BLaER1 treated with 17β-estradiol and CSF1 and Interleukin-3, amounts not matched to agents 10 nM and 100 nM (cell line): ENCODE results near the gene MSMO1.
A peak's percentile ranks its signal among the peaks of the same experiment; 100 is the strongest.

Source experiments
- H3K27ac ChIP-seq, 11 experiments: shearing (Covaris generic); formaldehyde crosslinking; 2 replicates each; pipeline ENCODE4 v1.8.1; 2022
- H3K27me3 ChIP-seq, 11 experiments: shearing (Covaris generic); formaldehyde crosslinking; 2 replicates each; pipeline ENCODE4 v1.8.1; 2022
- H3K36me3 ChIP-seq, 11 experiments: shearing (Covaris generic); formaldehyde crosslinking; 2 replicates each; pipeline ENCODE4 v1.8.1; 2022
- H3K4me1 ChIP-seq, 10 experiments: shearing (Covaris generic); formaldehyde crosslinking; 2 replicates each; pipeline ENCODE4 v1.8.1; 2022
- H3K4me2 ChIP-seq, 11 experiments: shearing (Covaris generic); formaldehyde crosslinking; 2 replicates each; pipeline ENCODE4 v1.8.1; 2022
- H3K4me3 ChIP-seq, 10 experiments: shearing (Covaris generic); formaldehyde crosslinking; 2 replicates each; pipeline ENCODE4 v1.8.1; 2022
- H3K9ac ChIP-seq, 11 experiments: shearing (Covaris generic); formaldehyde crosslinking; 2 replicates each; pipeline ENCODE4 v1.8.1; 2022
- H3K9me3 ChIP-seq, 11 experiments: shearing (Covaris generic); formaldehyde crosslinking; replicated peaks in 1 of 11; 2 replicates each; pipeline ENCODE4 v1.8.1; 2022
- H4K20me1 ChIP-seq, 11 experiments: shearing (Covaris generic); formaldehyde crosslinking; 2 replicates each; pipeline ENCODE4 v1.8.1; 2022
- Cebpa-rat ChIP-seq, 11 experiments: shearing (Covaris generic); IDR thresholded peaks; 2 replicates each; pipeline ENCODE4 v1.8.1; 2022

Gene MSMO1

DNA sequence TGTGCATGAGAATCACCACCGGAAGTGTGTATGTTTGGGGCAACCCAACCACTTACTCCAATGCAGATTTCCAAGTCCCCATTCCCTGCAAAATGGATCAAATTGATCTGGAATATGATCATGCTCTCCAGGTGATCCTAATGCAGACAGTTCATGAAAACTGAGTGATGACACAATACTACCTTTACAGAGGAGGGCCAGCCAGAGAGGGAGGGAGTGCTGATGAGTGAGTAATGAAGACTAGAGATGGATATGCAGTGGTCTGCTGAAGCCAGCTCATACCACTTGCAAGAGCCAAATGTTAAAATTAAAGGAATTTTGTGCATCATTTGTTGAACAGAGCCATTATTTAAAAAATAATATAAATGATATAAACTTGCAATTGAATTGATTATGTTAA, 41.1 kb downstream of the MSMO1 start:
- no peaks in the 10 kb centered on the region for H3K9me3 ChIP-seq
- H4K20me1 ChIP-seq = no peaks in the 10 kb centered on the region
- no peak overlapping the region for H3K4me2 ChIP-seq
- TF ChIP-seq Cebpa-rat (IDR thresholded peaks at IDR 0.05) = no peak
- no peak overlapping the region for H3K27ac ChIP-seq
- H3K4me1 ChIP-seq = peaks cover 0 to 26% (median 0%) of the 10 kb centered on the region in 10 experiments; a peak in 6 of 20 replicates
- no peak overlapping the region for H3K9ac ChIP-seq
- no peaks in the 10 kb centered on the region for H3K27me3 ChIP-seq
- H3K36me3 ChIP-seq = no peaks in the 10 kb centered on the region
- no peak overlapping the region for H3K4me3 ChIP-seq

DNA sequence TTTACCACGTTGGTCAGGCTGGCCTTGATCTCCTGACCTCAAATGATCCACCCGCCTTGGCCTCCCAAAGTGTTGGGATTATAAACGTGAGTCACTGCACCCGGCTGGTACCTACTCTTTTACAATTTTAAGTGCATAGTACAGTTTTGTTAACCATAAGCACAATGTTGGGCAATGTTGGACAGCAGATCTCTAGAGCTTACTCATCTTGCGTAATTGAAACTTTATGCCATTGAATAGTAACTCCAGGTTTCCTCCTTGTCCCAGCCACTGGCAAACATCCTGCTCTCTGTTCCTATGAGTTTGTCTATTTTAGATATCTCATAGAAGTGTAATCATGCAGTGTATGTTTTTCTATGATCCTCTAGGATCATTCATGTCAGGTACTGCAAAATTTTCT, 42.1 kb downstream of the MSMO1 start:
- no peaks in the 10 kb centered on the region for H3K27me3 ChIP-seq
- H3K36me3 ChIP-seq = no peaks in the 10 kb centered on the region
- no peak overlapping the region for H3K27ac ChIP-seq
- TF ChIP-seq Cebpa-rat (IDR thresholded peaks at IDR 0.05) = no peak
- no peak overlapping the region for H3K4me3 ChIP-seq
- no peak overlapping the region for H3K9ac ChIP-seq
- peaks cover 0 to 17% (median 0%) of the 10 kb centered on the region in 10 experiments; a peak in 6 of 20 replicates for H3K4me1 ChIP-seq
- no peaks in the 10 kb centered on the region for H4K20me1 ChIP-seq
- H3K9me3 ChIP-seq = peaks cover 0 to 8% (median 0%) of the 10 kb centered on the region in 11 experiments; a peak in 2 of 22 replicates
- no peak overlapping the region for H3K4me2 ChIP-seq

DNA sequence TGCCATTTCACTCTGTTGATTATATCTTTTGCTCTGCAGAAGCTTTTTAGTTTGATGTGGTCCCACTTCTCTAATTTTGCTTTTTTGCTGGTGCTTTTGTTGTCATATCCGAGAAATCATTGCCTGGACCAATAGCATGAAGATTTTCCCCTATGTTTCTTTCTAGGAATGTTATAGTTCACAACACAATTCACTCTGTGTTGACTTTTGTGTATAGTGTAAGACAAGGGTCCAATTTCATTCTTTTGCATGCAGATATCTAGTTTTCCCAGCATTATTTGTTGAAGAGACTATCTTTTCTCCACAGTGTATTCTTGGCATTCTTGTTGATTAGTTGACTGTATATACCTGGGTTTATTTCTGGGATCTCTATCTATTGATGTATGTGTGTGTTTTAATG, 43.1 kb downstream of the MSMO1 start:
- H3K27ac ChIP-seq = no peak overlapping the region
- H3K27me3 ChIP-seq = no peaks in the 10 kb centered on the region
- H4K20me1 ChIP-seq = no peaks in the 10 kb centered on the region
- H3K4me3 ChIP-seq = no peak overlapping the region
- no peak for TF ChIP-seq Cebpa-rat (IDR thresholded peaks at IDR 0.05)
- no peak overlapping the region for H3K9ac ChIP-seq
- H3K36me3 ChIP-seq = no peaks in the 10 kb centered on the region
- peaks cover 0 to 11% (median 0%) of the 10 kb centered on the region in 11 experiments; a peak in 4 of 22 replicates for H3K9me3 ChIP-seq
- H3K4me1 ChIP-seq = peaks cover 0 to 7% (median 3%) of the 10 kb centered on the region in 10 experiments; a peak in 9 of 20 replicates
- H3K4me2 ChIP-seq = no peak overlapping the region

DNA sequence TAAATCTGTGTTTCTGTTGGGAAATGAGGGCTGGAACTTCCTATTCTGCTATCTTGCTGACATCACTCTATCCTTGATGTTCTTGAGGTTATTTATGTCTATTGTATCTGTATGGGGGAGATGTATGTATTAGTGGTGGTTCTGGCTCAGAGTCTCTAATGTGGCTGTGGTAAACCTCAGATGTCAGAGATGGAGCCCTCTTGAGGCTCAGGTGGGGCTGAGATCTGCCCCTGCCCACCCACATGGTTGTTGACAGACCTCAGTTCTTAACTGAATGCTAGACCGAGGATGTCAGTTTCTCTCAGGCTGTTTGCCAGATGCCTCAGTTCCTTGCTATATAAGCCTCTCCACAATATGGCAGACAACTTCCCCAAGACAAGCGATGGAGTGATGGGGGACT, 48.0 kb downstream of the MSMO1 start:
- Histone ChIP-seq H4K20me1 (no peaks in the 10 kb centered on the region), H3K36me3 (no peaks in the 10 kb centered on the region), H3K27ac (no peak overlapping the region), H3K27me3 (no peaks in the 10 kb centered on the region), H3K9me3 (peaks cover 9 to 27% (median 12%) of the 10 kb centered on the region in 11 experiments), H3K4me2 (peak overlapping the region in 6 of 11 experiments; percentile 10 to 35 (median 22); a peak in 6 of 22 replicates), H3K4me3 (no peak overlapping the region), H3K9ac (no peak overlapping the region), H3K4me1 (peaks cover 0 to 8% (median 0%) of the 10 kb centered on the region in 10 experiments; a peak in 5 of 20 replicates)
- TF ChIP-seq Cebpa-rat (IDR thresholded peaks at IDR 0.05) = no peak

DNA sequence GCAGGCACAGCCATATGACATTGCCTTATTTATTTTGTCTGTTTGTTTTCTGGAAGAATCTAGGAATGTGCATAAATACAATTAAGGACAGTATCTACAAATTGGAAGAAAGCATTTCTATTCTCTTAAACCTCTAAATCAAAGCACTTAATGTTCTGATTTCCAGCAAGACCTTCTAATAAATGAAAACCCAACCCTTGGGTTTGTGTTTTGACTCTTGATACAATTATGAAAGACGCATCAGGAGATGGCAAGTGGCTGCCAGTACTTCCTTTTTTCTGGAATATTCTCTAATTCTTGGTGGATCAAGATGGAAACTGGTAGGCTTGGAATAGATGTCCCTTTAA, 50.9 kb downstream of the MSMO1 start:
- Histone ChIP-seq H3K4me1 (peaks cover 0 to 8% (median 0%) of the 10 kb centered on the region in 10 experiments; a peak in 5 of 20 replicates), H3K27me3 (no peaks in the 10 kb centered on the region), H3K9ac (no peak overlapping the region), H3K9me3 (peaks cover 9 to 27% (median 12%) of the 10 kb centered on the region in 11 experiments), H3K4me2 (no peak overlapping the region), H3K4me3 (no peak overlapping the region), H3K36me3 (no peaks in the 10 kb centered on the region), H4K20me1 (no peaks in the 10 kb centered on the region), H3K27ac (no peak overlapping the region)
- no peak for TF ChIP-seq Cebpa-rat (IDR thresholded peaks at IDR 0.05)

DNA sequence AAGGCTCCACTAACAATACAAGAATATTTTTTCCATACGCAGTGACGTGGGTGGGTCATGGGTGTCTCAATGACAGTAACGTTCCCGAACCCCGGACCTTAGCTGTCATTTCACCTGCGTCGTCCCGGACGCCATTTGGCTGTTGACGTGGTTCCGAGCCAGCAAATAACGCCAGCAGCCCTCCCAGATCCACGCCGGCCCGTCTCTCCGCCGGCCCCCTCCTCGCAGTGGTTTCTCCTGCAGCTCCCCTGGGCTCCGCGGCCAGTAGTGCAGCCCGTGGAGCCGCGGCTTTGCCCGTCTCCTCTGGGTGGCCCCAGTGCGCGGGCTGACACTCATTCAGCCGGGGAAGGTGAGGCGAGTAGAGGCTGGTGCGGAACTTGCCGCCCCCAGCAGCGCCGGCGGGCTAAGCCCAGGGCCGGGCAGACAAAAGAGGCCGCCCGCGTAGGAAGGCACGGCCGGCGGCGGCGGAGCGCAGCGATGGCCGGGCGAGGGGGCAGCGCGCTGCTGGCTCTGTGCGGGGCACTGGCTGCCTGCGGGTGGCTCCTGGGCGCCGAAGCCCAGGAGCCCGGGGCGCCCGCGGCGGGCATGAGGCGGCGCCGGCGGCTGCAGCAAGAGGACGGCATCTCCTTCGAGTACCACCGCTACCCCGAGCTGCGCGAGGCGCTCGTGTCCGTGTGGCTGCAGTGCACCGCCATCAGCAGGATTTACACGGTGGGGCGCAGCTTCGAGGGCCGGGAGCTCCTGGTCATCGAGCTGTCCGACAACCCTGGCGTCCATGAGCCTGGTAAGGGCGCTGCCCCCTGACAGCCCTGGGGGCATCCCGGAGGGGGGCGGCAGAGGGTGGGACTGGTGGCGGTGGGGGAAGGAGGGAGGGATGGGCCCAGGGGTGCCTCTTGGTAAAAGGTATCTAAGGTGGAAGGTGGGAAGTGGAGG, 51.5 kb downstream of the MSMO1 start, which contains the start of gene CPE:
CPE (plus strand) TSS at position 264 of the 933 bp plus-strand sequence; CDS start at position 478, 214 bp downstream.
- Histone ChIP-seq H3K9ac (no peak within 1 kb of the TSS), H4K20me1 (no peaks in the 10 kb centered on the region), H3K4me2 (no peak within 1 kb of the TSS), H3K9me3 (peaks cover 9 to 27% (median 12%) of the 10 kb centered on the region in 11 experiments), H3K27me3 (no peaks in the 10 kb centered on the region), H3K27ac (no peak within 1 kb of the TSS), H3K4me1 (peaks cover 0 to 8% (median 0%) of the 10 kb centered on the region in 10 experiments; a peak in 5 of 20 replicates), H3K4me3 (no peak within 1 kb of the TSS), H3K36me3 (no peaks in the 10 kb centered on the region)
- TF ChIP-seq Cebpa-rat (IDR thresholded peaks at IDR 0.05) = no peak

DNA sequence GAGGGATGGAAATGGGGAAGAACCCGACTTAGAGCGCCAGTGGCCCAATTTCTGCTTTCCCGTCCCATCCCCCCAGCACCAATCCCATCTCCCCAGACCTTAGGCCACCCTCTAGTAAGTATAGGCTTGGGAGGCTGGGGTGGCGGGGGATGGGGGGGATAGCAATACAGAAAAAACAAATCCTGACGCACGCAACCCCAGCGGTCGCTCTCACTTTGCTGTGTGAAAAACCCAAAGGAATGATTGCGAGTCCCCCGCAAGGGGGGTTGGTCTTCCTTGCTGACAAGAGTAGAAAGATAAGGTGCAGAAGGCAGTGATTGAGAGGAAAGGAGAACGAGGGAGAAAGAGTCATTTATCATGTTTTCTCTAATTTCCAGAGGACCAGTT, 52.2 kb downstream of the MSMO1 start:
- no peak overlapping the region for H3K4me2 ChIP-seq

DNA sequence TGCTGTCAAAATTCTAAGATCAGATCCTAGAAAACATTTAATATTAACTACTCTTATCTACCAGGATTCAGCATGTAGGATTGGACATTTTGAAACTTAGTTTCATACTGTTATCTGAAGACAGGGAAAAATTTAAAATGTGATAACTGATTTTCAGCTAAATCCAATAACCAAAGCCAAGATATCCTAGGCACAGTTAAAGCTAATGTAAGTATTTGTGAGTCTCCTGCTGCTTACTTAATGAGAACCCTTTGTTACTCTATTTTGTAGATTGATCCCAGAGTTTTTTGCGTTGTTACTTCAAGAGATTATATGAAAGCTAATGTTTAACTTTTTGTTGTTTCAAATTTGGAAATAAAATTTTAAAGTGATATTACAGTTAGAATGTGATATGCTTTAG, 53.3 kb downstream of the MSMO1 start:
- H3K4me3 ChIP-seq = no peak overlapping the region
- peaks cover 0 to under 1% (median 0%) of the 10 kb centered on the region in 10 experiments; a peak in 2 of 20 replicates for H3K4me1 ChIP-seq
- no peak for TF ChIP-seq Cebpa-rat (IDR thresholded peaks at IDR 0.05)
- no peaks in the 10 kb centered on the region for H3K36me3 ChIP-seq
- H3K4me2 ChIP-seq = no peak overlapping the region
- no peak overlapping the region for H3K27ac ChIP-seq
- H3K9ac ChIP-seq = no peak overlapping the region
- peaks cover 9 to 17% (median 12%) of the 10 kb centered on the region in 11 experiments for H3K9me3 ChIP-seq
- no peaks in the 10 kb centered on the region for H3K27me3 ChIP-seq
- H4K20me1 ChIP-seq = no peaks in the 10 kb centered on the region

More for the DNA sequence above, 52.2 kb downstream of the MSMO1 start:
- Histone ChIP-seq H3K9me3 (peaks cover 9 to 22% (median 12%) of the 10 kb centered on the region in 11 experiments), H3K27me3 (no peaks in the 10 kb centered on the region), H3K4me1 (peaks cover 0 to 8% (median 0%) of the 10 kb centered on the region in 10 experiments; a peak in 5 of 20 replicates), H3K9ac (no peak overlapping the region), H4K20me1 (no peaks in the 10 kb centered on the region), H3K4me3 (no peak overlapping the region), H3K27ac (no peak overlapping the region), H3K36me3 (no peaks in the 10 kb centered on the region)
- TF ChIP-seq Cebpa-rat (IDR thresholded peaks at IDR 0.05) = no peak

DNA sequence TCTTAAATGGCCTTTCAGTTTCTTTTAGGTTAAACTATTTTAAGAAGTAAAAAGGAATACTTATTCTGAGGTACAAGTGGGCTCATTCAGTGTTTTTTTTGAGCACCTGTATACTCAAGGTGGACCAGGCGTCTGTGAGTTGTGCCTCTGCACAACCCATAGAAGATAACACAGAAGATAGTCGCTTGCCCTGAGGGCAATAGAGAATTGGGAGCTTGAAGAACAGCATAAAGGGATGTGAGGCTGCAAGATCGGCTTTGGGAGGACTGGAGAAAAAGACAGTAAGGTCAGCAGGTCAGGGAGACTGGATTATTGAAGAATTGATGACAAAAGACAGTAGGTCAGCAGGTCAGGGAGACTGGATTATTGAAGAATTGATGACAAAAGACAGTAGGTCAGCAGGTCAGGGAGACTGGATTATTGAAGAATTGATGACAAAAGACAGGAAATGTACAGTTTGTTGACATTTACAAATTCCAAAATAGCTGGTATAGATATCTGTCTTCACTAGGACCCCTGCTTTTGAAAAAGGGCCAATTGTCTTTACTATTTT, 54.4 kb downstream of the MSMO1 start:
- no peaks in the 10 kb centered on the region for H3K4me1 ChIP-seq
- H3K27me3 ChIP-seq = no peaks in the 10 kb centered on the region
- H3K4me3 ChIP-seq = no peak overlapping the region
- no peaks in the 10 kb centered on the region for H3K36me3 ChIP-seq
- no peaks in the 10 kb centered on the region for H4K20me1 ChIP-seq
- TF ChIP-seq Cebpa-rat (IDR thresholded peaks at IDR 0.05) = no peak
- H3K9me3 ChIP-seq = peaks cover 9 to 17% (median 12%) of the 10 kb centered on the region in 11 experiments
- H3K4me2 ChIP-seq = no peak overlapping the region
- no peak overlapping the region for H3K9ac ChIP-seq
- H3K27ac ChIP-seq = no peak overlapping the region
